DLD1 (cell line): Measurements from ENCODE around the gene EFNB1.
"Not testable (repeated sequence)": the region's sequence is repeated elsewhere in the genome, so short reads cannot be mapped to it uniquely, and the experiment has no call there.

Experiments
- in situ Hi-C: cut with HindIII; loops from 2 replicates; pipeline ENCODE4 v1.10.0; 2017; ENCODE audit warnings: low sequenced_read_pairs

The EFNB1 gene

DNA sequence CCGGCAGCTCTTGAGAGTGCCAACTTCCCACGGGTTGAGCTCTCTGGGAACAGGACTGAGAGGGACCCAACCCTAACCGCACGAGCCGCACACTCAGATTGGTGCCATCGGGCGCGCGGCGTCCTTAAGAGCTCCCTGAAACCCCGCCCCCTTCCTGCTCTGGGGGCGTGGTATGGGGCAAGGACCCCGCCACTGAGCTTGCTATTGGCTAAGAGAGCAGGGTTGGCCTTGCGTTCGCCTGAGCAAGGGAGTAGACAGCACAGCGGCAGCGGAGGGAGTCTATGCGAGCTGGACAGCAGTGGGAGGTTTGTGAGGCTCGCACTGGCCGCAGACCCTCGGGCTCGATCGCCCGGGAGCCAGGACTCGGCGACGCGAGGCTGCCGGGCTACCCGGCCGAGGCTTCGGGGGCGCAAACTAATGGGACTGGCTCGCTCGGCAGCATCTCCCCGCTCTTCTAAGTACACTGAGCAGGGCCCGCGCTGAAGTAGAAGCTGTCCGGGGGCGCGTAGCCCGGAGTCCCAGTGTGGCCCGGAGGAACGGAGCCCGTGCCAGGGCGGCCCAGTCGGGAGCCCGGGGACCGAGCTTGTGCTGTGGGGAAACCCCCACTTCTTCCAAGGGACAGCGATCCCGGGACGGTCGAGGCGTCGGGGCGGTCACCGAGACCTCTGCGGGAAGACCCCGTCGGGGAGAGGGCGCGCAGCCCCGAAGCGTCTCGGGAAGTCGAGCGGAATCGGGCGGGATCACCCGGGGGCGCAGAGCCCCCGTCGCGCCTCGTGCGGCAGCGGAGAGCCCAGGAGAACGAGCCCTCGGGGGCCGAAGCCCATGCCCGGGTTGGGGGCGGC lies at the start of gene EFNB1:
Gene EFNB1 (plus strand): TSS at position 282 of the 842 bp plus-strand sequence. CDS start 756 bp downstream, outside the sequence.
- in situ Hi-C loops, result no loop called here

DNA sequence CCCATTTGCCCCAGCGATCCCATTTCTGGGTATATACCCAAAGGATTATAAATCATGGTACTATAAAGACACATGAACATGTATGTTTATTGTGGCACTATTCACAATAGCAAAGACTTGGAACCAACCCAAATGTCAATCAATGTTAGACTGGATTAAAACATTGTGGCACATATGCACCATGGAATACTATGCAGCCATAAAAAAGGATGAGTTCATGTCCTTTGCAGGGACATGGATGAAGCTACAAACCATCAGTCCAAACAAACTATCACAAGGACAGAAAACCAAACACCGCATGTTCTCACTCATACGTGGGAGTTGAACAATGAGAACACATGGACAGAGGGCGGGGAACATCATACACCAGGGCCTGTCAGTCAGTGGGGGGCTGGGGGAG lies 47.5 kb upstream of the EFNB1 start:
- in situ Hi-C loops, result not testable (repeated sequence)

DNA sequence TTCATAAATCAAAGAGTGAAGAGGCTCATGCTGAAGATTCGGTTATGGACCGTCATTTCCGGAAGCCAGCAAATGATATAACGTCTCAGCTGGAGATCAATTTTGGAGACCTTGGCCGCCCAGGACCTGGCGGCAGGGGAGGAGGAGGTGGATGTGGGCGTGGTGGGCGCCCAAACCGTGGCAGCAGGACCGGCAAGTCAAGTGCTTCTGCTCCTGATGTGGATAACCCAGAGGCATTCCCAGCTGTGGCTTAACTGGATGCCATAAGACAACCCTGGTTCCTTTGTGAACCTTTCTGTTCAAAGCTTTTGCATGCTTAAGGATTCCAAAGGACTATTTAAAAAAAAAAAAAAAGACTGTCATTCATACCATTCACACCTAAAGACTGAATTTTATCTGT lies 44.0 kb upstream of the EFNB1 start:
- in situ Hi-C loops, result no loop called here

DNA sequence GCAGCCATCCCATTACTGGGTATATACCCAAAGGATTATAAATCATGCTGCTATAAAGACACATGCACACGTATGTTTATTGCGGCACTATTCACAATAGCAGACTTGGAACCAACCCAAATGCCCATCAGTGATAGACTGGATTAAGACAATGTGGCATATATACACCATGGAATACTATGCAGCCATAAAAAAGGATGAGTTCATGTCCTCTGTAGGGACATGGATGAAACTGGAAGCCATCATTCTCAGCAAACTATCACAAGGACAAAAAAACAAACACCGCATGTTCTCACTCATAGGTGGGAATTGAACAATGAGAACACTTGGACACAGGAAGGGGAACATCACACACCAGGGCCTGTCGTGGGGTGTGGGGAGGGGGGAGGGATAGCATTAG lies 42.2 kb upstream of the EFNB1 start:
- in situ Hi-C loops, result not testable (repeated sequence)

DNA sequence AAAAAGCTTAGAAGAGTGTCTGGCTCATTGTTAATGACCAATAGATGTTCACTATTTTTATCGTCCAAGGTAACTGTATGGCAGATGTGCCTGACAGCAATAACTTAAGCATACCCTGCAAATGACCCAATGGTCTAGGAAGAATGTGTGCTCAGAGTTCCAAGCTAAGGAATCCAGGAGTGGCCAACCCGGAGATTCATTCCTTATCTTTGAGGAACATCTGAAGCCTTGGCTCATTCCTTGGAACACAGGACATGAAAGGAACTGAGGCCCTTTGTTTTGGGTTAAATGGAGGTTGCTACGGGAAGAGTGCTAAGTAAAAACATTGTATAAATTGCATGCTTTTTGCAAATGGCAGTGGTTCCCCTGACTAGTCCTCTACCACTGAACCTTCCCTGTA lies 38.9 kb upstream of the EFNB1 start:
- in situ Hi-C loops, result no loop called here

DNA sequence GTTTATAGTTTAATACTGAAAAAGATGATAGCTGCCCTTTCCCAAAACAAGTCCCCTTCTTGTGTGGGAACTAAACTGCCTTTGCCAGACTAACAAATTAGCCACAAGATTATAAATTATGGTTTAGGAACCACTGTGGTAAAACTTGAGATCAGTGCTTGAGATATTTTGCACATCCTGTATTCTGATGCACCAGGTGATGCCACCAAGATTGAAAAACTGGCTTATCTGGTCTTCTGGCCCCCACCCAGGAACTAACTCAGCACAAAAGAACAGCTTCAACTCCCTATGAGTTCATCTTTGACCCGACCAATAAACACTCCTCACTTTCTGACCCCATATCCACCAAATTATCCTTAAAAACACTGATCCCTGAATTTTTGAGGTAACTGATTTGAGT lies 36.7 kb upstream of the EFNB1 start:
- in situ Hi-C loops, result no loop called here

DNA sequence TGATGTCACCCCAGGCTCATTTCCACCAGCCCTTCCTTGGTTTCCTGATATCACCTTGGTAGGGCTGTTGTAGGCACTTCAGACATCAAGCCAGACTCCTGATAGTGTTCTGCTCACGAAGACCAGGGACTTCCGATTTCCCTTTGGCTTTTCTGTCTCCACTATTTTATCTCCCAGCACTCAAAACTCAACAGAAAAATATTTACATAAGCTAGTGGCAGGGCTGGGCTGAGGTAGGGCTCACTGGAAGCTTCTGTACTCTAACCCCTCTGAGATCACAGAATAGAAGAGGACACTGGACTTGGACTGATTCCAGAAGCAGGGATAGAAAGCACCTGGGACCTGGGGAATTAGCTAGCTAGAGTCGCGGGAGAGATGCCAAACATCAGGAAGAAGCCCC lies 34.4 kb upstream of the EFNB1 start:
- in situ Hi-C loops, result no loop called here

DNA sequence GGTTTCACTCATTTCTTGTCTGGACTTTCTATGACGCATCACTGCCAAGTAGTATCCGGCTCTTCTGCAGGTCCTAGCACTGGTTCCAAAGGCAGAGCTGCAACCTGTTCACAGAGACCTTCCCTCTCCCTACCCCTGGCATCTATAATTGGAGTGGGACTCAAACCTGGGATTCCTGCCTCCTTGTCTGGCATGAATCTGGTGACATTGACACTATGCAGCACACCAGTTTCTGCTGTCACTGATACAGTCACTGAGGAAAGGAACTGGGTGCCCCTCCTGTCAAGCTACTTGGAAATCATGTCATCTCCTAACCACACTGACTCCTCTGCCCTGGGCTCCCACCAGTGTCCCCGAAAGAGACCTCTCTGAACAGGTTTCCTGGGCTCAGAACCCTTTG lies 33.1 kb upstream of the EFNB1 start:
- in situ Hi-C loops, result no loop called here

DNA sequence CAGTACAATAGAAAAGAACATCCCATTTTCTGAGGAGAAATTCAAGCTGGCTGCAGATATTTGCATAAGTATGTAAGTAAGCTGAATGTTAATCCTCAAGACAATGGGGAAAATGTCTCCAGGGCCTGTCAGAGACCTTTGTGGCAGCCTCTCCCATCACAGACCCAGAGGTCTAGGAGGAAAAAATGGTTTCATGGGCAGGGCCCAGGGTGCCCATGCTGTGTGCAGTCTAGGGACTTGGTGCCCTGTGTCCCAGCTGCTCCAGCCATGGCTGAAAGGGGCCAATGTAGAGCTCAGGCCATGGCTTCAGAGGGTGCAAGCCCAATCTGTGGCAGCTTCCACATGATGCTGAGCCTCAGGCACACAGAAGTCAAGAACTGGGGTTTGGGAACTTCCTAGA lies 30.4 kb upstream of the EFNB1 start:
- in situ Hi-C loops, result not testable (repeated sequence)

DNA sequence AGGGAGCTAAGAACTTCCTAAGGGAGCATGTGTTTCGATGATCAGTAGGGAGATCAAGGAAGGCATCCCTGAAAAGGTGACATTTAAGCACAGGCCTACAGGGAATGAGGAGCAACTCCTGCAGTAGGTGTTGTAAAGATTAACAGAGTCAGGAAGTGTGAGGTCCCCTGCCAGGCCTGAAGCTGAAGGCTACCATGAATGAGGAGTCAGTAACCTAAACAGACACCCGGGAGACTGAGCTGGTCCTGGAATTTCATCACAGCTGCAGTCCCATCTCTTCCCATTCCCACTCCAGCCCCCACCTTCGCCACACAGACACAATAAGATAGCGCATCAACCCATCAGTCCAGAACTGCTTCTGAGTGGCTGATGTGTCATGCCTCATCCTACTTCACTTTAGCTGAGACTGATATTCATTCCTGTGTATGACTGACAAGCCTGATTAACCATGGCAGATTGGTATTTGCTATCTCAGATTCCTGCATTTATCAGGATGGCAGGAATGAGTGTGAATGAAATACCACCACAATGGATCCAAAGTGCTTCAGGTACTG lies 27.0 kb upstream of the EFNB1 start:
- in situ Hi-C loops, result no loop called here

DNA sequence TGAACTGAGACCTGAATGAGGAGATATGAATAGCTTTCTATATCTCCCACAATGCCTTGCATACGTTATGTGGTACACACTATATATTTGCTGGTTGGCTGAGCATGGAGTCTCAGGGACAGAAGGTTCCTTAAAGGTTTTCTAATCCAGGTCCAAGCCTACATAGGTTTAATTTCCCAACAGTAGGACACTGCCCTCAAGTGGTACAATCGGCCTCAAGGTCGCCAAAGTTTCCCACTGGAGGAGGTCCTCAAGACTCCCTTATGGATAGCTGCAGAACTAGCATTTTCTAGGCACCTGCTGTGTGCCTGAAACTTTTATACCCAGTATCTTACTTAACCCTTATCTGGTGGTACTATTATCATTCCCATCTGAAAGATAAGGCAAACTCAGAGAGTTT lies 21.0 kb upstream of the EFNB1 start:
- in situ Hi-C loops, result no loop called here

DNA sequence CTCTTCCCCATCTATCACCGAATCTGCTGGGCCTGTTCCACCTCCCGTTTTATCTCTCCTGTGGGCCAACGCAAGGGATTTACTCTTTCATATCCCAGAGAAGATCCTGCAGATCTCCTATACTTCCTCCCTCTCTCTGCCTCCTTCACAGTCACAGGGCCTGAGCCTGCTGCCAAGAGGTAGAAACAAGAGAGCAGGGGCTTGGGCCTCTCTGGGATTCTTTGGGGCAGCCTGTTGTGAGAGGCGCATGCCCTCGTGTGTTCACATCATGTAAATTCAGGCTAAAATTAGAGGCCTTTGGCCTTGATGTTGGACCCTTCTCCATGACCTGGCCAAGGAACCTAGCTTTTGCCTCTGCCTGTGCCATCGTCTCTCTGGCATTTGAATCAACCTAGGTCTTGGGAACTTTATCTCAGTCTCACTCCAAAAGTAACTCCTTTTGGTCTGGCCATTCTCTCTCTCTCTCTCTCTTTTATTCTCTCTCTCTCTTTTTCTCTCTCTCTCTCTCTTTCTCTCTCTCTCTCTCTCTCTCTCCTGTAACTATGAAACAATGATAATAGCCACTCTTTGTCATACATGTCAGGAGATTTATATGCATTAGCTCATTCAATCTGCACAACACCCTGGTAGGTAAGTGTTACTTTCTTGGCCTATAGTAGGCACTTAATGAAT lies 20.0 kb upstream of the EFNB1 start:
- in situ Hi-C loops, result no loop called here

DNA sequence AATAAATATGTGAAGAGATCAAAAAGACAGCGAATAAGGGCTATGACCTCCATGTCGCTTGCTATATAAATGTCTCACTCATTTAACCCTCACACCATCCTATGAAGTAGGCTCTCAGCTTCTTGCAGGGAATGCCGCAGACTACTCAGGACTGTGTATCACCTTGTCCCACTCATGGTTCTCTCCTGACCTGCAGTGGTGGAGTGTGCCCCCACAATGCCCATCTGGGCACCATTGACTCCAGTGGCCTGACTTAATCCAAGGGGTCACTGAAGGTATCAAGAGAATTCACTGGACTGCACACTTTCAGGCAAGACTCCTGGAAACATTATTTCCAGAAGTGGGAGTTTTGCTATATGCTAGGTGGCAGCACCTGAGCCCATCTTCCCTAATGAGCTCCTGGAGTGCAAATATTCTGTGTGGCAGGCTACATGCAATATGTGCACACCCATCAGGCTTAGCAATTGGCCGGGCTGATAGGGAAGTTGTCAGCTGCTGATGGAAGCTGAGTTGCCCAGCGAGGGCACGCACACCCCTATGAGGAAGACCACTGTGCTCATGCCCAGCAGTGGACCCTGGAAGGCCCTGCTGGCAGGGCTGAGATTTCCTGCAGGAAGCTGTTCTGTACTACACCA lies 8.2 kb upstream of the EFNB1 start:
- in situ Hi-C loops, result no loop called here

DNA sequence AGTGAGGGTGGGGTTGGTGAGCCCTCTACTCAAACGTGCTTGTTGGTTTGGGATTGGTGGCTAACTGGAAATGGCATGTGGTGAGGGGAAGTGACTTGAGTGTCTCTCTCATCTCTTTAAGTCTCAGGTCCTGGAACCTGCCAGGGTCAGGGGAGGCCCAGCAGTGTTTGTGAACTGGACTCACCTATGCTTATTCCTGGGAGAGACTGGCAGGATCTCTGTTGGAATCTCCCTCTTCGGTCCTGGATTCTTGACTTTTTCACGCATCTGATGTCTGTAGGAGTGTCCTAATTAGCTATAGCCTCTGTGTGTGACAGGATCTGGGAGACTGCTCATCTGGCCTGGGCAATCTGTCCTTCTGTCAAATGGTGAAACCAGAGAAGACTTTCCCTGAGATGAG lies 7.2 kb upstream of the EFNB1 start:
- in situ Hi-C loops, result no loop called here

DNA sequence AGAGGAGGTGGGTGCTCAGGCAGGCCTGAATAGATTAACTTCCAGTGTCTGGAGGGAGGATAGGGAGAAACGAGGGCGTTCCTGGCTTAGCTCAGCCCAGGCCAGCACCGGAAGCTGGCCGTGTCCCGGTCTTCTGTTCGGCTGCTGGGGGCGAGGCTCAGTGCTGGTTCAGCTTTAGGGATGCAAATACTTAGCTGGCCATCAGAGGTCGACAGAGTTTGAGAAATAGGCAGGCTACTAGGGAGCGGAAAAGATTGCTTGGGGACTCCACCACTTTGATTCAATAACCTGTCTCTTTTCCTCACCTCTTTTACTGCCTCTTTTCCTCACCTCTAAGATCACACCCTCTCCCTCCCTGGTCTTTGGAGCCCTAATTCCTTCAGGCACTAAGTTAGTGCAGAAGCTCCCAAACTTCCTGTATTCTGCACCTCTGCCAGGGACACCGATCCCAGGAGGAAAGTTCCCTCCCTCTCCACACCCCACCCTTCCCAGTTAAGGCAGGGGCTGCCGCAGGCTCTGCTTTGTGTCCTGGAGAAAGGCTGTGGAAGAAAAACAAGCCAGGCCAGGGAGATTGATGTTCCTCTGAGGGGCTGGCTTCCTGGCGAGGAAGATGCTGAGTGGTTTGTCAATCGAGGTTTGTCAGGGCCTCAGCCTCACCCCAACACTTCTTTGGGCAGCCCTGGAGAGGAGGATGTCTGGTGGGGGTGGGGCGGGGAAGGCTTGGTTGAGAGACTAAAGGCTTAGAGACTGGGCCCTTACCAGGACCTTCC lies 6.0 kb upstream of the EFNB1 start:
- in situ Hi-C loops, result no loop called here

DNA sequence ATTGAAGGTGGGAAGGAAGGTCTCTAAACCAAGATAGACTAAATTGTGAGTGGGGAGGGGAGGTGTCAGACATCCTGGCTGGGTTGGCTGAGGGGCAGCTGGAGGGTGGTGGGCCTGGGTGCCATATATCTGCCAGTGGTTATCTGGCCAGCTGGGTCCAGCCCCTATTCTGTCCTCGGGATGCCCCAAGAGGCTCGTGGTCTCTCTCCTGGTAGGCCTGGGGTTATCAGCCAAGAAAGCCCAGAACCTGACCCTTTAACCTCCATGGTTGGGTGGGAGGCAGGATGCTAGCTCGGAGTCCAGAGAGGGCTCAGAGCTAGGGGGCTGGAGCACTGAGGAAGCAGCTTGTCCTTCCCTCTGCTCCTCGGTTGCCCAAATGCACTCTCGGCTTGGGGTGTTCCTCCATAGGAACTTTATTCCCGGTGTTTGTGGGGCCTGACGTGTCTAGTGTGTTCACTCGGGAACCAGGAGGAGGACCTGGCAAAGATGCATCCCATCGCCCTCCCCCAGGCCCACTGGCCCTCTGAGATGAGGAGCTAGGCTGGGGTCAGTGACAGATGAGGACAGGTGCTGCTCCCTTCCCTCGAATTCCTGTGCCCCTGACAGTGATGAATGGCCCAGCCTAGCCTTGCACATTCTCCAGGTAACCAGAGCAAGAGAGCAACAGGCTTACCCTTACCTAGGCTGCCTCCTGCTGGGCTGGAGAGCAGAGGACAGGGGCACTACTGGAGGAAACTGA lies 5.2 kb upstream of the EFNB1 start:
- in situ Hi-C loops, result no loop called here

DNA sequence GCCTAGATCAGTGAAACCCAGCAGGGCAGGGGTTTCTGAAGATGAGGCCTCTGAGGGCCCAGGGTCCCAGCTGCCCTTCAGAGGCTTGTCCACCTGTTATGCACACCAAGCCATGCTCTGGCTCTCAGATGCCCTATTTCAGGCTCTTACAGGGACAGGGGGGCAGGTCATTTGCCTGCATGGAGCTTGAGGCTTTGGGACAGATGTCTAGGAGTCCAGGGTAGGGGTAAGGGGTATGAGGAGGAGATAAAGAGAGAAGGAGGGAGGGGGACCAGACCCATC lies 4.7 kb upstream of the EFNB1 start:
- in situ Hi-C loops, result no loop called here

DNA sequence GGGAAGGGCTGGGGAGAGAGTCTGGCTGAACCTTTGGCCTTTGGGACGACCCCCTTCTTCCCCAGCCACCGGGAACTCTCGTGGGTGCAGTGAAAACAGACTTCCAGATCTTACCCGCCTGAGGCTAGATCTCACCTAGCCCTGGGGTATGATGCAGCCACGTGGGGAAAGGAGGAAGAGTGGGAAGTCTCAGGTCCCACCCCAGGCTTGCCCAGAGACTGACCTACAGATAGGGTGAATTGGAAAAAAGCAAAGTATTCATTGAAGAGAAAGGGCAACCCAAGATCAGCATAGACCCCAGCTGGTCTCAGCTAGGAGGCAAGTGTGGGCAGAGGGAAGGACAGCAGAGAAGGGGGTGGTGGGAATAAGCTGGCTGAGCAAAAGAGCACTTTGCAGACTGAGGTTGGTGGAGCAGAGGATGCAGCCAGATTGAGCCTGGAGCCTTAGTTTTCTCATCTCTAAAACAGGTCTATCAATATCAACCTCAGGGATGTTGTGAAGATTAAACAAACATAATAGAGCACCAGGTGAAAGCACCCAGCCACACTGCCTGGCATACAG lies 4.2 kb upstream of the EFNB1 start:
- in situ Hi-C loops, result no loop called here

DNA sequence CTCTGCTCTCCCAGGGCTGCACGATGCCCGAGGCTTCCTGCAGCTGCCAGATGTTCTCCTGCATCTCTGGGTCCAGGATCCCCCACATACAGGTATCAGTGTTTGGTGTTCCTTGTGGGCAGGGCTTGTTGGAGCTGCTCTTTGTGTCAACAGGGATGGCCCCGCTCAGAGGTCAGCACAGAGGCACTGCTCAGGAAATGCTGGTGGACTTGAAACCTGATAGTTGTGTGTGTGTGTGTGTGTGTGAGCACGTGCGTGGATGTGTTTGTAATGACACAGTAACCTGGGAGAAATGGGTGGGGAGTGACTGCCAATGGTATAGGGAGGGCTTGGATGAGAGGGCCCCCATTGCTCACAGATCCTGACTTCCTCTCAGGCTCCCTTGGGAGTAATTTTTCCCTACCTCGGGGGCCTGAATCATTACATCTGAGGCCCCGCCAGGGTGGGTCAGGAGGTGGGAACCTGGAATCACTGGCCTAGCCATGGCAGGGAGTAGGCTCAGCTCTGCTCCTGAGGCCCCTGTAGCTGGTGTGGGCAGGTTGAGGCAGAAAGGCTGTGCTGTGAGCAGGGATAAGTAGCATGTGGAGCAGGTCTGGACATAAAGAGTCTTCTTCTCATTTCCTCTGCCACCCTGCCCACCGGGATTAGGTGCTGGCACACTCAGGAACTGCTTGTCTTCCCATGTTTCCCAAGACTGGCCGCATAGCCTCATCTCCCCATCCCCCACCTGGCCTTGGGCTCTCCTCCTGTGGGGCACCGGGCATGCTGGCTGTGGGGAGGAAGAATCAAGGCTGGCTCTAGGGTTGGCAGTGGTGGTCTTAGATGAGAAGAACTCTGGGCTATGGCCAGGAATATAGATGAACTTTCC lies 2.5 kb upstream of the EFNB1 start:
- in situ Hi-C loops, result no loop called here
